Epithelial cell of proximal tubule (primary cell): ENCODE data around the gene TREML1. TPM values are rescaled to one million over a fixed set of nuclear protein-coding genes. Genes with fewer than 3 reads are reported as not detected.
"Not testable (repeated sequence)": the region's sequence is repeated elsewhere in the genome, so short reads cannot be mapped to it uniquely, and the experiment has no call there.

Experiments
- DNase-seq: peaks from one replicate; pipeline ENCODE4 v3.0.0-alpha.2; 2011; ENCODE audit warnings: low read depth
- H3K4me3 ChIP-seq: 2 replicates; pipeline ENCODE4 v1.5.1; 2011; ENCODE audit warnings: low read depth, mild to moderate bottlenecking, low read length
- CTCF ChIP-seq: conservative IDR thresholded peaks from 2 replicates; pipeline ENCODE4 v1.5.1; 2012; ENCODE audit warnings: low read depth, mild to moderate bottlenecking, low read length
- total RNA-seq: library from RNA; depleted of rRNA; stranded (reverse); fragments of >200 nt; gene quantifications from 2 replicates; pipeline ENCODE4 v1.2.3, GENCODE V29; 2015

TREML1 gene
- total RNA-seq, 1 donor from 2014 or later: not detected

GRCh38 chr6:41194386-41194785 is 40.2 kb upstream of the TREML1 start:
- TF ChIP-seq CTCF: no peak
- no peak for DNase-seq
- no peak overlapping the region for H3K4me3 ChIP-seq

GRCh38 chr6:41193884-41194283 is 39.7 kb upstream of the TREML1 start:
- H3K4me3 ChIP-seq: no peak overlapping the region
- TF ChIP-seq CTCF: no peak
- no peak for DNase-seq

- TF ChIP-seq CTCF: no peak
- H3K4me3 ChIP-seq: no peak overlapping the region
- DNase-seq: no peak
Measured at GRCh38 chr6:41193171-41193734, 39.1 kb upstream of the TREML1 start.

GRCh38 chr6:41191569-41191968 is 37.4 kb upstream of the TREML1 start:
- TF ChIP-seq CTCF: peak; percentile 61
- DNase-seq: no peak
- H3K4me3 ChIP-seq: no peak overlapping the region

GRCh38 chr6:41190791-41191190 is 36.6 kb upstream of the TREML1 start:
- no peak for TF ChIP-seq CTCF
- DNase-seq: no peak
- no peak overlapping the region for H3K4me3 ChIP-seq

GRCh38 chr6:41189967-41190366 is 35.8 kb upstream of the TREML1 start:
- TF ChIP-seq CTCF: no peak

GRCh38 chr6:41189046-41189445 is 34.9 kb upstream of the TREML1 start:
- H3K4me3 ChIP-seq: not testable (repeated sequence)

More at GRCh38 chr6:41189967-41190366, 35.8 kb upstream of the TREML1 start:
- DNase-seq: no peak
- no peak overlapping the region for H3K4me3 ChIP-seq

More at GRCh38 chr6:41189046-41189445, 34.9 kb upstream of the TREML1 start:
- DNase-seq: not testable (repeated sequence)
